CD14-positive monocyte (primary cell): ENCODE data around the gene KMT2A. TPM values are rescaled to one million over a fixed set of nuclear protein-coding genes. Genes with fewer than 3 reads are reported as not detected.

ENCODE experiments used
- DNase-seq, 3 donors: peaks; one replicate each; pipeline ENCODE4 v3.0.0-alpha.2; 2011 to 2022
- H2AFZ ChIP-seq: 2 replicates; pipeline ENCODE4 v1.6.0; 2012; ENCODE audit warnings: mild to moderate bottlenecking, low read depth, low read length, inconsistent platforms; ENCODE audit not compliant: insufficient read depth, poor library complexity, severe bottlenecking
- H3K27ac ChIP-seq, 2 donors: 1 replicate in 1 of 2; 2 replicates in 1 of 2; pipeline ENCODE4 v1.5.1; 2012 to 2013; ENCODE audit warnings: low read length in 2 of 2, control low read depth in 1 of 2, inconsistent platforms in 1 of 2, low read depth in 1 of 2, mild to moderate bottlenecking in 1 of 2
- H3K27me3 ChIP-seq, 2 donors: one replicate each; pipeline versions ENCODE4 v1.6.0 to v1.6.1; 2011 to 2013; ENCODE audit warnings: low read length in 2 of 2; ENCODE audit not compliant: control insufficient read depth in 2 of 2, insufficient read depth in 2 of 2
- H3K36me3 ChIP-seq, 2 donors: replicated peaks in 1 of 2; 1 replicate in 1 of 2; 2 replicates in 1 of 2; pipeline versions ENCODE4 v1.5.1 to v1.6.1; 2012 to 2013; ENCODE audit warnings: low read length in 2 of 2, control low read depth in 1 of 2, inconsistent platforms in 1 of 2, mild to moderate bottlenecking in 1 of 2; ENCODE audit not compliant: insufficient read depth in 2 of 2, control insufficient read depth in 1 of 2
- H3K4me1 ChIP-seq, 2 donors: 1 replicate in 1 of 2; 2 replicates in 1 of 2; pipeline versions ENCODE4 v1.5.1 to v1.6.1; 2012 to 2013; ENCODE audit warnings: low read length in 2 of 2, control low read depth in 1 of 2, inconsistent platforms in 1 of 2, mild to moderate bottlenecking in 1 of 2, moderate library complexity in 1 of 2; ENCODE audit not compliant: insufficient read depth in 2 of 2, control insufficient read depth in 1 of 2
- H3K4me2 ChIP-seq: replicated peaks from 2 replicates; pipeline ENCODE3; 2012; ENCODE audit warnings: low read length, moderate library complexity, mild to moderate bottlenecking; ENCODE audit not compliant: poor library complexity, severe bottlenecking; ENCODE audit errors: extremely low read depth
- H3K4me3 ChIP-seq, 3 experiments: fragments of 200-600 bp in 1 of 3; sonication (generic) in 1 of 3; replicated peaks in 1 of 3; 1 replicate in 2 of 3; 2 replicates in 1 of 3; pipeline ENCODE4 v1.5.1; 2011 to 2013; ENCODE audit warnings: low read length in 3 of 3, mild to moderate bottlenecking in 3 of 3, control low read depth in 2 of 3, low read depth in 2 of 3, inconsistent platforms in 1 of 3, moderate library complexity in 1 of 3
- H3K79me2 ChIP-seq: 2 replicates; pipeline ENCODE4 v1.6.0; 2012; ENCODE audit warnings: mild to moderate bottlenecking, control low read depth, inconsistent platforms, low read length, moderate library complexity; ENCODE audit not compliant: insufficient read depth
- H3K9ac ChIP-seq: 2 replicates; pipeline ENCODE4 v1.6.0; 2017; ENCODE audit warnings: low read length, mild to moderate bottlenecking; ENCODE audit not compliant: insufficient read depth, poor library complexity, severe bottlenecking
- H3K9me3 ChIP-seq, 2 donors: replicated peaks in 1 of 2; 1 replicate in 1 of 2; 2 replicates in 1 of 2; pipeline versions ENCODE4 v1.5.1 to v1.6.1; 2012 to 2013; ENCODE audit warnings: low read length in 2 of 2, control low read depth in 1 of 2; ENCODE audit not compliant: control insufficient read depth in 1 of 2, insufficient read depth in 1 of 2
- H4K20me1 ChIP-seq: 2 replicates; pipeline ENCODE4 v1.6.0; 2012; ENCODE audit warnings: mild to moderate bottlenecking, low read length, control low read depth, moderate library complexity; ENCODE audit not compliant: insufficient read depth
- H3K27ac Mint-ChIP-seq, 7 donors: one replicate each; pipeline ENCODE4 v1.8.0; 2020; ENCODE audit warnings: mild to moderate bottlenecking in 7 of 7, mixed read lengths in 7 of 7, moderate library complexity in 6 of 7, inconsistent platforms in 2 of 7
- H3K27me3 Mint-ChIP-seq, 3 donors: one replicate each; pipeline ENCODE4 v1.8.0; 2021 to 2022; ENCODE audit warnings: low read depth in 3 of 3, mild to moderate bottlenecking in 3 of 3, mixed read lengths in 3 of 3, moderate library complexity in 3 of 3, inconsistent platforms in 1 of 3
- H3K36me3 Mint-ChIP-seq, 2 donors: one replicate each; pipeline ENCODE4 v1.8.0; 2020; ENCODE audit warnings: mixed read lengths in 2 of 2, inconsistent platforms in 1 of 2, mild to moderate bottlenecking in 1 of 2
- H3K4me1 Mint-ChIP-seq: one replicate; pipeline ENCODE4 v1.8.0; 2020; ENCODE audit warnings: mild to moderate bottlenecking, mixed read lengths
- H3K4me3 Mint-ChIP-seq, 2 donors: one replicate each; pipeline ENCODE4 v1.8.0; 2020; ENCODE audit warnings: mild to moderate bottlenecking in 2 of 2, mixed read lengths in 2 of 2, moderate library complexity in 1 of 2
- H3K9me3 Mint-ChIP-seq, 7 donors: one replicate each; pipeline ENCODE4 v1.8.0; 2020 to 2022; ENCODE audit warnings: mixed read lengths in 7 of 7, mild to moderate bottlenecking in 6 of 7, moderate library complexity in 6 of 7, inconsistent platforms in 2 of 7
- CTCF ChIP-seq: fragments of 200-600 bp; IDR thresholded peaks from one replicate; pipeline ENCODE4 v1.8.0; 2022; ENCODE audit warnings: antibody characterized with exemption, mild to moderate bottlenecking
- WGBS: methylation state at CpG from one replicate; pipeline ENCODE4 v1.1.5; 2013; ENCODE audit warnings: missing lambda C conversion rate; ENCODE audit not compliant: insufficient coverage; 5-methylcytosine and 5-hydroxymethylcytosine counted together
- intact Hi-C, 2 donors: fragments of 100-400 bp; cut with micrococcal nuclease; formaldehyde crosslinking; loops; one replicate each; pipeline versions ENCODE4 v1.15.0 to v1.15.1; 2023
- polyA plus RNA-seq, 3 donors: library from polyadenylated mRNA; depleted of rRNA in 1 of 3; unstranded in 2 of 3; stranded (reverse) in 1 of 3; fragments of 300-500 nt in 2 of 3; fragments of >200 nt in 1 of 3; fragmentation: Illumina TruSeq in 2 of 3; gene quantifications; 1 replicate in 2 of 3; 2 replicates in 1 of 3; pipeline ENCODE4 v1.2.3, GENCODE V29; 2012 to 2021

The KMT2A gene
- polyA plus RNA-seq, 3 donors = 3.3 to 21.7 (median 3.5) TPM

GRCh38 chr11:118572061-118572980 is 136.0 kb downstream of the KMT2A start, which contains the start of gene ARCN1:
ARCN1 (plus strand) TSS chr11:118572409; CDS start chr11:118572548, 139 bp downstream.
- Mint-ChIP-seq H3K27ac (peak within 1 kb of the TSS; percentile 93 to 98 (median 95)), H3K4me3 (peak within 1 kb of the TSS; percentile 94 to 97), H3K36me3 (peaks cover 2 to 11% of the 10 kb centered on the region in 2 donors), H3K9me3 (no peaks in the 10 kb centered on the region), H3K27me3 (peaks cover 0 to under 1% (median 0%) of the 10 kb centered on the region in 3 donors), H3K4me1 (peaks cover 41% of the 10 kb centered on the region)
- Histone ChIP-seq H3K4me3 (peak within 1 kb of the TSS; percentile 84 to 99 (median 87)), H3K4me2 (peak within 1 kb of the TSS; percentile 94), H4K20me1 (peaks cover 38% of the 10 kb centered on the region), H3K9ac (peak within 1 kb of the TSS; percentile 100), H3K27me3 (no peaks in the 10 kb centered on the region), H3K9me3 (no peaks in the 10 kb centered on the region), H3K36me3 (peaks cover 1 to 13% of the 10 kb centered on the region in 2 donors), H3K27ac (peak within 1 kb of the TSS; percentile 89 to 99), H3K4me1 (peaks cover 16 to 33% of the 10 kb centered on the region in 2 donors), H3K79me2 (peaks cover 56% of the 10 kb centered on the region), H2AFZ (peak within 1 kb of the TSS; percentile 91)
- peak; percentile 68 to 77 (median 71) for DNase-seq
- intact Hi-C loops = no loop called here
- no peak for TF ChIP-seq CTCF
- under 1% methylated on average over 34 of the region's 55 CpGs for WGBS

DNA sequence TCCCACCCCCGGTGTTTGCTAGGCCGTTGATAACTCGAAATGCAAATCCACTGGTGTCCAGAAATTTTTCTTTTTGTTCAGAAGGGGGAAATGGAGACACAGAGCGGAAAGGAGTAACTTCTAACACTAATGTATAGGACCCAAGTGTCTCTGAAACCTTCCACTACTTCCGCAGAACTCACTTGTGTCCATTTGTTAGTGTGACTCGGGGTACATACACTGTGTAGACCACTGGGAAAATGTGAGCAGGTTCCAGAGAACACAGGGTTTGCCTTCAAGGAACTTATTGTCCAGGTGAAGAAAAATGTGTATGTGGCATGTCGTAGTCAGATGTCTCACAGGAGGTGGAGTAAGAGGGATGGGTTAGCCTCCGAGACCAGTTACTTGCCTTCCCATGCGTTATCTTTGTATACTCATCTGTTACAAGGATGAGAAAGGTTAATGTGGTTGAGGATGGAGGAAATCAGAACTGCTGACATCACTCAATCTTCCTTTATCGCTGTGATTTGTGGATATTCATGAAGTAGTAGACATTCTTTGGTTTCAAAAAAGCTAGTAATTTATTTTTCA is 136.8 kb downstream of the KMT2A start:
- peak overlapping the region; percentile 94 for H3K4me2 ChIP-seq
- peak overlapping the region; percentile 84 to 99 (median 87) for H3K4me3 ChIP-seq
- H3K27ac Mint-ChIP-seq = peak overlapping the region; percentile 93 to 98 (median 95)
- H3K9me3 ChIP-seq = no peaks in the 10 kb centered on the region
- peak overlapping the region; percentile 89 to 99 for H3K27ac ChIP-seq
- H3K36me3 Mint-ChIP-seq = peaks cover 5 to 15% of the 10 kb centered on the region in 2 donors
- DNase-seq = peak; percentile 9 to 18 (median 13)
- H3K4me1 Mint-ChIP-seq = peaks cover 42% of the 10 kb centered on the region
- no peak for TF ChIP-seq CTCF
- peaks cover 0 to 2% (median 0%) of the 10 kb centered on the region in 3 donors for H3K27me3 Mint-ChIP-seq
- H3K79me2 ChIP-seq = peaks cover 63% of the 10 kb centered on the region
- H3K4me1 ChIP-seq = peaks cover 16 to 33% of the 10 kb centered on the region in 2 donors
- intact Hi-C loops = no loop called here
- H3K4me3 Mint-ChIP-seq = peak overlapping the region; percentile 94 to 97
- H3K9ac ChIP-seq = peak overlapping the region; percentile 100
- H3K9me3 Mint-ChIP-seq = no peaks in the 10 kb centered on the region
- H2AFZ ChIP-seq = peak overlapping the region; percentile 91
- 0% methylated on average over 1 of the region's 10 CpGs for WGBS
- no peaks in the 10 kb centered on the region for H3K27me3 ChIP-seq
- H4K20me1 ChIP-seq = peaks cover 45% of the 10 kb centered on the region
- H3K36me3 ChIP-seq = peaks cover 3 to 18% of the 10 kb centered on the region in 2 donors
